Stomach (tissue), 4 donors: ENCODE data around the gene ANP32E.

ENCODE experiments used
- CTCF ChIP-seq, 7 experiments: fragments of 450-650 bp in 4 of 7; fragments of 200-600 bp in 3 of 7; sonication (generic) in 3 of 7; IDR thresholded peaks; one replicate each; pipeline ENCODE4 v1.5.1; 2016 to 2019; ENCODE audit warnings: antibody characterized with exemption in 7 of 7, control low read depth in 2 of 7, mild to moderate bottlenecking in 1 of 7
- POLR2A ChIP-seq, 4 donors: fragments of 450-650 bp; IDR thresholded peaks; one replicate each; pipeline ENCODE4 v1.6.1; 2016; ENCODE audit warnings: antibody characterized with exemption in 4 of 4, control low read depth in 2 of 4, mild to moderate bottlenecking in 1 of 4, moderate library complexity in 1 of 4

GRCh38 chr1:150212070-150212469 lies 23.8 kb downstream of the ANP32E start:
- TF ChIP-seq POLR2A (IDR thresholded peaks at IDR 0.05): no peak
- no peak for TF ChIP-seq CTCF (IDR thresholded peaks at IDR 0.05)
